Activated naive CD8-positive, alpha-beta T cell (primary cell): Measurements from ENCODE around the gene RMND1.
"Not testable (repeated sequence)": the region's sequence is repeated elsewhere in the genome, so short reads cannot be mapped to it uniquely, and the experiment has no call there.

Experiments used
- H3K27ac Mint-ChIP-seq: one replicate; pipeline ENCODE4 v1.8.0; 2021; ENCODE audit warnings: mixed read lengths
- H3K27me3 Mint-ChIP-seq: one replicate; pipeline ENCODE4 v1.8.0; 2021; ENCODE audit warnings: mixed read lengths
- H3K36me3 Mint-ChIP-seq: one replicate; pipeline ENCODE4 v1.8.0; 2021; ENCODE audit warnings: mixed read lengths
- H3K4me1 Mint-ChIP-seq: one replicate; pipeline ENCODE4 v1.8.0; 2021; ENCODE audit warnings: low read depth, mixed read lengths
- H3K4me3 Mint-ChIP-seq: one replicate; pipeline ENCODE4 v1.8.0; 2021; ENCODE audit warnings: mild to moderate bottlenecking, mixed read lengths
- H3K9me3 Mint-ChIP-seq: one replicate; pipeline ENCODE4 v1.8.0; 2021; ENCODE audit warnings: low read depth, mixed read lengths

Gene RMND1

DNA sequence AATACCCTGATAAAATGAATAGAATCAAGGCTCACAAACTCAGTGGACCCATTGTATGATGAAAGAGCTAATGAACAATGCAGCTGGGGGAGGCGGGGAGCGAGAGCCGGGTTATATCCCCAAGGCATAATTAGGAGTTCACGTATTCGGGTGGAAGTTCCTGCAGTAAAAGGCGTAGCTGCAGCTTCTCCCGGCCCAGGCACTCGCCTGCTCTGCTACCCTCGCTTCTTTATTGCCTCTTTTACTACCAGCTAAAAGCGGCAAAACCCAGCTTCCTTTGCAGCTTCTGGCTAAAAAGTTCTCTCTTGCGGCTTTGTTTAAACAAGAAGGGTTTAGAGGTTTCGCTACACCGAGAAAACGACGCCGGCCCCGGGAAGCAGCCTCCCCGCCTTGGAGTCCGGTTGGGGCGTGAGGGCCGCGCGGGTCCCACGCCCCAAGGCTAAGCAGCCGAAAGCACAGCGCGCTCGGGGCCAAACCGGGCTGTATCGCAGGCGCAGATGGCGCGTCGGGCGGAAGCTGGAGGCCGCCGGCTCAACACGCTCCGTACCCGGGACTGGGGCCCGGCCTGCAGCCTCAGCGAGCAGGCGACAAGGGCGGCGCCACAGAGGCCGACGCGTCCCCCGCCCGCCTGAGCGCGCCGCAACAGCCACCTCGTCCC lies 62.2 kb downstream of the RMND1 start:
- H3K27ac Mint-ChIP-seq = peak overlapping the region; percentile 97
- H3K36me3 Mint-ChIP-seq = peaks cover 2% of the 10 kb centered on the region
- H3K9me3 Mint-ChIP-seq = no peaks in the 10 kb centered on the region
- H3K27me3 Mint-ChIP-seq = no peaks in the 10 kb centered on the region
- peak overlapping the region; percentile 95 for H3K4me3 Mint-ChIP-seq
- peaks cover 70% of the 10 kb centered on the region for H3K4me1 Mint-ChIP-seq

DNA sequence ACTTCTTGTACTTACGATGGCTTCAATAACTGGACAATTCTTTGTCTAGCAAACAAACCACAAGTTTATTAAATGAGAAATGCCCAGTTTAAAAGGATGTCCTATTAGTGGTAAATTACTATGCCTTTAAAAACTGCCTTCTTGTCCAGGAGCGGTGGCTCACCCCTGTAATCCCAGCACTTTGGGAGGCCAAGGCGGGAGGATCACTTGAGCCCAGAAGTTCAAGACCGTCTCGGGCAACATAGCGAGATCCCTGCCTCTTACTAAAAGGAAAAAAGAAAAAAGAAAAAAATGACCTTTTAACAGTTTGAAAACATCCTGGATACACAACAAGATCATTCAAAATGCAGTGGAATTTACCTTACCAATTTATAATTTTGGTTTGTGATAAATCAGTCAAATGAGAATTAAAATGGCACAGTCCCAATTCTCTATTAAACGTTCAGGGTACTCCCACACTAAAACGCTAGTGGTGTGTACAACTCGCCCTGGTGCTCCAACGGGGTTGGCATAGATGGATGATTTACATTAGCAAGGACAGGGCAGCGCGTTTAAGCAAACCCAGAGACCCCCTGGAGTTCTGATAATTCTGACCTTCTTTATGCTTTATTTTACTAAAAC lies 62.8 kb downstream of the RMND1 start:
- peak overlapping the region; percentile 97 for H3K27ac Mint-ChIP-seq
- peaks cover 4% of the 10 kb centered on the region for H3K36me3 Mint-ChIP-seq
- peaks cover 71% of the 10 kb centered on the region for H3K4me1 Mint-ChIP-seq
- H3K9me3 Mint-ChIP-seq = no peaks in the 10 kb centered on the region
- peak overlapping the region; percentile 95 for H3K4me3 Mint-ChIP-seq
- no peaks in the 10 kb centered on the region for H3K27me3 Mint-ChIP-seq

DNA sequence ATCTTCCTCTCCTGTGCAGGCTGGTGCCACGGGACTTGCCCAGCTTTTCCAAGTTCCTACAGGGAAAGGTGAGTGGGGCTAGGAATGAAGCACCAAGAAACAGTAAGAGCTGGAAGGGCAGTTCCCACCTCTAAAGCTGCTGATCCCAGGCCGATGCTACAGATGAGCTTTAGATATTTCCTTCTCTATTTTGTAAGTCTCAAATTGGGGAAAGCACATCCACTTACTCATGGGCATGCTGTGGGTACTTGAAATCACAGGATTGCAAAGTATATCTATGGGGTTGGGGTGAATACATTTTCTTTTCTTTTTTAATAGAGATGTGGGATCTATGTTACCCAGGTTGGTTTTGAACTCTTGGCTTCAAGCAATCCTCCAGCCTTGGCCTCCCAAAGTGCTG lies 63.7 kb downstream of the RMND1 start:
- Mint-ChIP-seq H3K9me3 (no peaks in the 10 kb centered on the region), H3K27ac (peak overlapping the region; percentile 90), H3K4me3 (peak overlapping the region; percentile 57), H3K27me3 (no peaks in the 10 kb centered on the region), H3K4me1 (peaks cover 66% of the 10 kb centered on the region), H3K36me3 (peaks cover 5% of the 10 kb centered on the region)

DNA sequence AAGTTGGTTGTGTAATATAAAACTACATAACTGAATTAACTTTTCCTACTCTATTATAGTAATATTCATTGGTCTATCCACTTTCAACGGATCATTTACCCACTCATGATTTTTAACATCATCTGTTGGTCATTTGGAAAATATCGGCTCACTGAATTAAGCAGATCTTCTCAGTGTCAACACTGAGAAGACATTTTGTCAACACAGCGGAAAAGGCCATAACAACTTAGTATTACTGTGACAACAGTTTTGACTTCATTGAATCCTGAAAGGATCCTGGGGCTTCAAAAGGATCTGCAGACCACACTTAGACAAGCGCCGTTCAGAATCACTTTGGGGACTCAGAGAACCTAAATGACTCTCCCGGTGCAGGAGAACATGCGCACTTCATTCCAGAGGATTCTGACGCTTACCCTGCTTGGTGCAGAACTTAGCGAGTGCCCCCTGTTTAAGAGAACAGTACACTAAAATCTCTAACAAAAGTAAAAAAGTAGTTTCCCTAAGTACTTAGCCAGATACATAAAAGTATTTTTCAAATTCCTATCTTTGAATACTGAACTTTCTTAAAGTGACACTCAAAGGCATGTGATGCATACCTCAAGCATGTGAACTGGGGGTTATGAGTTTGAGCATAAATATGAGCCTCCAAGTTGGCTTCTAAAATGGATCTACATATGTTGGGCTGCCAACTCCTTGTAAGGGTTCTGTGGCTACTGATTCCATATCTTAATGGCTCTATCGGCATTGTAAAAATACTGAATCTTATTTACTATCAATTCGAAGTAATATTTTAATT lies 64.6 kb downstream of the RMND1 start:
- H3K27ac Mint-ChIP-seq = peak overlapping the region; percentile 70
- no peak overlapping the region for H3K4me3 Mint-ChIP-seq
- H3K36me3 Mint-ChIP-seq = peaks cover 5% of the 10 kb centered on the region
- H3K4me1 Mint-ChIP-seq = peaks cover 58% of the 10 kb centered on the region
- H3K27me3 Mint-ChIP-seq = no peaks in the 10 kb centered on the region
- H3K9me3 Mint-ChIP-seq = no peaks in the 10 kb centered on the region

DNA sequence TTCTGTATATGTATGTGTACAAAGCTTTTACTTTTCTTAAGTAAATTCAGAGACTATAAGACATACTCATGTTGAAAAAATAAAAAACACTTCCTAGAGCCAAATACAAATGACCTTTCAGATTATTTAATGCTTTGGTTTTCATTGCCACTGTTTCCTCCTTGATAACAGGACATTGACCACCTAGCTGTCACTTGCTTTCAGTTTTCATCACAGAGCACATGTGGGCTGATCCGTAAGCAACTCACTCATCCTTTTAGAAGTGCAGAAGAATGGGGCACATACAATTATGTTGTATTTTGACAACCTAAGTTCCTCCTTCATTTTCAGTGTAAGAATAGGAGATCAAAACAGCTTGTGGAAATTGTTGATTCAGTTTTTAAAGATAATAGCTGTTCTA lies 66.7 kb downstream of the RMND1 start:
- no peaks in the 10 kb centered on the region for H3K27me3 Mint-ChIP-seq
- H3K27ac Mint-ChIP-seq = peak overlapping the region; percentile 64
- H3K36me3 Mint-ChIP-seq = peaks cover 5% of the 10 kb centered on the region
- H3K9me3 Mint-ChIP-seq = no peaks in the 10 kb centered on the region
- peaks cover 67% of the 10 kb centered on the region for H3K4me1 Mint-ChIP-seq
- H3K4me3 Mint-ChIP-seq = peak overlapping the region; percentile 30

DNA sequence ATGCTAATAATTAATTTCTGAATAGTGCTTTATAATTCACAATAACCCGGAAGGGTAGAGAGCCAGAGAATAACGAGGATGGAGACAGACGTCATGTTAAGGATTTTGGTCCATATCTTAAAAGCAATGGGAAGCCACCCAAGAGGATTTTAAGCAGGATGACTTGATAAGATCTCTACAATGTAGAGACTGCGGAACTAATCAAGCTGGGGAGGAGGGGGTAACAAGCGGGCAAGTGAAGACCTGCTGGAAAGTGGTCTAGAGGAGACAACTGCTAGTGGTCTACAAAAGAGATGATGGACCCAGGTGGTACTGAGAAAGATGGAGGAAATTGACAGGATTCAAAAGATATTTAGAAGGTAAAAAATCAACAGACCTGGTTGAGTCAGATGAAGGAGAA lies 67.8 kb downstream of the RMND1 start:
- H3K36me3 Mint-ChIP-seq = peaks cover 5% of the 10 kb centered on the region
- no peaks in the 10 kb centered on the region for H3K27me3 Mint-ChIP-seq
- H3K9me3 Mint-ChIP-seq = no peaks in the 10 kb centered on the region
- peaks cover 71% of the 10 kb centered on the region for H3K4me1 Mint-ChIP-seq
- no peak overlapping the region for H3K4me3 Mint-ChIP-seq
- H3K27ac Mint-ChIP-seq = peak overlapping the region; percentile 8

DNA sequence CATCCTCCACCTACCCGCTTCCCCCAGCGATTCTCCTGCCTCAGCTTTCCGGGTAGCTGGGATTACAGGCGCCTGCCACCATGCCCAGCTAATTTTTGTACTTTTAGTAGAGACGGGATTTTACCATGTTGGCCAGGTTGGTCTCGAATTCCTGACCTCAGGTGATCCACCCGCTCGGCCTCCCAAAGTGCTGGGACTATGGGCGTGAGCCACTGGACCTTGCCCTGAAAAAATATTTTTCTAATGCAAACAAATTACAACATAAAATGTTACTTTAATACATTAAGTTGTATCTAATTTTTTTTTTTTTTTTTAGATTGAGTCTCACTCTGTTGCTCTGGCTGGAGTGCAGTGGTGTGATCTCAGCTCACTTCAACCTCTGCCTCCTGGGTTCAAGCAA lies 69.3 kb downstream of the RMND1 start:
- H3K9me3 Mint-ChIP-seq, H3K27ac Mint-ChIP-seq, H3K27me3 Mint-ChIP-seq, H3K36me3 Mint-ChIP-seq, H3K4me3 Mint-ChIP-seq: not testable (repeated sequence)
- H3K4me1 Mint-ChIP-seq = peaks cover 70% of the 10 kb centered on the region

DNA sequence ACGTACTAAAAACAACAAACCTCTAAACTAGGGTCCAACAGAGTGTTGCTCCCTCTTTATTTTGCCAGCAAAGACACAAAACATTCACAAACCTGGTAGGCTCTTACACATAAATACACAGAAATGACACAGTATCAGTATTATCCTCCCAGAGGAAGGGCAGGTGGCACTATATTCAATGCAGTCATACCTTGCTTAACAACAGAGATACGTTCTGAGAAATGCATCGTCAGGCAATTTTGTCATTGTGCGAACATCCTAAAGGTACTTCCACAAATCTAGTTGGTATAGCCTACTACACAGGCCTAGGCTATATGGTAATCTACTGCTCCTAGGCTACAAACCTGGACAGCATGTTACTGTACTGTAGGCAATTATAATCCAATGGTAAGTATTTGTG lies 70.2 kb downstream of the RMND1 start:
- Mint-ChIP-seq H3K4me3 (peak overlapping the region; percentile 55), H3K27ac (peak overlapping the region; percentile 35), H3K9me3 (no peaks in the 10 kb centered on the region), H3K4me1 (peaks cover 66% of the 10 kb centered on the region), H3K36me3 (peaks cover 5% of the 10 kb centered on the region), H3K27me3 (no peaks in the 10 kb centered on the region)

DNA sequence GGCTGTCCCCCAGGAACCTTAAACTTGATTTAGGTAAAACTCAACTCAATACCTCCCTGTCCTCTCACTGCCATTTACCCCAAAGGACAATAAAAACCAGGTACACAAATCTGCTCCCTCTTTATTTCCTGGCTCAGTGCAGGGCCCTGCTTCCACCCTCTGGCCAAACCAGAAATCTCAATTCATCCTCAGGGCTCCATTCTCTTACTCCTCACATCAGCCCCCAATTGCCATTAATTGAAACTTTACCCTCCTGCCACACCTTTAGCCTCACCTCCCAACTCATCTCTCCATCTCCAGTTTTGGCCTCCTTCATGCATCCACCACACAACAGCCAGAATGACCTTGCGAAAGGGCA lies 71.1 kb downstream of the RMND1 start:
- peaks cover 68% of the 10 kb centered on the region for H3K4me1 Mint-ChIP-seq
- H3K9me3 Mint-ChIP-seq = no peaks in the 10 kb centered on the region
- peak overlapping the region; percentile 95 for H3K27ac Mint-ChIP-seq
- peaks cover 5% of the 10 kb centered on the region for H3K36me3 Mint-ChIP-seq
- peak overlapping the region; percentile 75 for H3K4me3 Mint-ChIP-seq
- H3K27me3 Mint-ChIP-seq = no peaks in the 10 kb centered on the region

DNA sequence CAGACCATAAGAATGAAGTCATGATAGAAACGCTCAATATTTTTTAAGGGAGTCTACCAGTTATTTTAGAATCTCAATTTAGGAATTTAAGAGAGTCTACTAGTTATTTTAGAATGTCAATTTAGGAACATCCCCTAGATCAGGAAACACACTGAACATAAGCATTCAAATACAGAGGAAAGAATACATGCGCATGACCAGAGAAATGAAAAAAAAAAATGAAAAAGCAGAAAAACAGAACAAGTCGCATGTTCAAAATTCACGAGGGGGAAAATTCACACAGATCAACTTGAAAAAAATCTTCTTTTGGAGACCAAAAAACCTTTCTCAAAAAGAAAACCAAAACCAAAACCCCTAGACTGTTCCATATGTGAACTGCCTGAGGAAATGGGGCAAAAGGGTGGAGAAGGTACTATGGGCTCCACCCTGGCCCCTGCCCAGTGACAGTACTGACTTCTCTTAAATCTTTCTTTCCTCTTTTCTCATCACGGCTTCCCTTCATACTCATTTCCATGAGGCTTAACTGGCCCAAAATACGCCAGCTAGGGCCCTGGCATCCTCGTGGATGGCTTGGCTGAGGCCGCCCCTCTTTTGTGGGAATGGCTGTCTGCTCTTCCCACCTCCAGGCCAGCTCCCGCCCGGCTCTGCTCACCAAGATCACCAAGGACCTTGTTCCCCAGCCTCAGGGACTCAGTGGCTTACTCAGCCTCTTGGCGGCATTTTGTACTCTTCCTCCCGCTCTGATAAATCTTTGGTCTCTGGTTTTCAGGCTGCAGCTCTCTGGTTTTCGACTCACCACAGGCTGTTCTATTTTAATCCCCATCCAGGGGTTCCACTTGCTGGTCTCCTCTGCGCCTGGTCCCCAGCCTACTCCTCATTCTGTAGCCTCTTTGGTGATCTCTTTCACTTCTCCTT lies 71.7 kb downstream of the RMND1 start:
- H3K27me3 Mint-ChIP-seq = no peaks in the 10 kb centered on the region
- peaks cover 68% of the 10 kb centered on the region for H3K4me1 Mint-ChIP-seq
- peaks cover 5% of the 10 kb centered on the region for H3K36me3 Mint-ChIP-seq
- H3K4me3 Mint-ChIP-seq = peak overlapping the region; percentile 75
- peak overlapping the region; percentile 95 for H3K27ac Mint-ChIP-seq
- no peaks in the 10 kb centered on the region for H3K9me3 Mint-ChIP-seq

DNA sequence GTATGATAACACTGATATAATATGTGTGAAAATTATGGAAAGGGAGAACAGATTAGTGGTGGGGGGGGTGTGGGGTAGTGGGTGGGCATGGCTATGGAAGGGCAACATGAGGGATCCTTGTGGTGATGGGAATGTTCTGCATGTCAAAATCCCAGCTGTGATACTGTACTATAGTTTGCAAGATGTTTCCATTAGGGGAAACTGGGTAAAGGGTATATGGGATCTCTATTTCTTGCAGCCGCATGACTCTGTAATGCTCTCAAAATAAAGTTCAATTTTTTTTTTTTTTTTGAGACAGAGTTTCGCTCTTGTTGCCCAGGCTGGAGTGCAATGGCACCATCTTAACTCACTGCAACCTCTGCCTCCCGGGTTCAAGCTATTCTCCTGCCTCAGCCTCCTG lies 74.8 kb downstream of the RMND1 start:
- Mint-ChIP-seq H3K27me3 (no peaks in the 10 kb centered on the region), H3K4me1 (peaks cover 79% of the 10 kb centered on the region), H3K27ac (no peak overlapping the region), H3K4me3 (no peak overlapping the region), H3K9me3 (no peaks in the 10 kb centered on the region), H3K36me3 (peaks cover 4% of the 10 kb centered on the region)

DNA sequence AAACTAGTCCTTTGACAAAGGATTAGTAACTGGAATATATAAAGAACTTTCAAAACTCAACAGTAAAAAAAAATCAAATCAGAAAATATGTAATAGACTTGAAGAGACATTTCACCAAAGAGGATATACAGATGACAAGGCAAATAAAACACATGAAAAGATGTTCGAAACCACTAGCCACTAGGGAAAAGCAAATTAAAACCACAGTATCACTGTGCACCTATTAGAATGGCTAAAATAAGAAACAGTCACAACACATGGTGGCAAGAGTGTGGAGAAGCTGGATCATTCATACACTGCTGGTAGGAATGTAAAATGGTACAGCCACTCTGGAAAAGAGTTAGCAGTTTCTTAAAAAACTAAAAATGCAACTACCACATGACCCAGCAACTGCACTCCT lies 75.5 kb downstream of the RMND1 start:
- no peaks in the 10 kb centered on the region for H3K27me3 Mint-ChIP-seq
- H3K4me3 Mint-ChIP-seq = peak overlapping the region; percentile 42
- peak overlapping the region; percentile 36 for H3K27ac Mint-ChIP-seq
- H3K4me1 Mint-ChIP-seq = peaks cover 81% of the 10 kb centered on the region
- H3K36me3 Mint-ChIP-seq = peaks cover 11% of the 10 kb centered on the region
- no peaks in the 10 kb centered on the region for H3K9me3 Mint-ChIP-seq

DNA sequence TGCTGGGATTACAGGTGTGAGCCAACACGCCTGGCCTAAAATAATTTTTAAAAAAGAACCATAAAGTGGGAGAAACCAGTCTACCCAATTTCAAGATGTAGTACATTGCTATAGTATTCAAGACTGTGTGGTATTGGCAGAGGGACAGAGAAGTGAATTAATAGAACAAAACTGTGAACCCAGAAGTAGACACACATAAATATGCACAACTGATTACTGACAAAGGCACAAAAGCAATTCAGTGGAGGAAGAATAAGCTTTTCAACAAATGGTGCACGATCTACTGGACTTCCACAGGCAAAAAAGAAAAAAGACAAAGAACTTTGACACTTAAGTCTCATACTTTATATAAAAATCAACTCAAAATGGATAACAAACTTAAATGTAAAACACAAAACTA lies 76.1 kb downstream of the RMND1 start:
- Mint-ChIP-seq H3K27ac (no peak overlapping the region), H3K4me1 (peaks cover 81% of the 10 kb centered on the region), H3K4me3 (no peak overlapping the region)

DNA sequence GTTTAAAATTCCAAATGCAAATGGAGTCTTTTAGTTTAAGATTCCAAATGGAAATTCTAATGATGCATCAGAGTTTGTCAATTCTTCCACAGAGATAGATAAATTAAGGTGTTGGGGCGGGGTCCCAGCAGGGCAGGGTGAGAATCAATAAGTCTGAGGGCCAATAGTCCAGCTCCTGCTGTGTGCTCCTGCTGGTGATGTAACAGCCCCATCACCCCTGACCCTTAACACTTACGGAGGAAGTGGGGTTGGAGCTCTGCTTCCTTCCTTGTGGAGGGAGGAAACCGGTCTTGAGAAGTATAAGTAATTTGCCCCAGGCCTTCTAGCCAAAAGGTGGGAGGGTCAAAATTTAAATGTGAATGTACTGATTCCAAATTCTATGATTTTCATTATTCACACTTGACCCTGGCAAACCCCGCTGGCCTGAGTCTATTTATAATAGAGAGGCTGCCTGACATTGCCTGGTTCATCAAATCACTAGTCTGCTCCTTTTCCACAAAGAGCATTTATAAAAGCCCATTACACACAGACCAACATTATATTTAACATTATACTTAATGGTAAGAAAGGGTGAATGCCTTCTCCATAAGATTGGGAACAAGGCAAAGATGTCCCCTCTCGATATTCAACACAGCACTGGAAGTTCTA lies 77.8 kb downstream of the RMND1 start:
- Mint-ChIP-seq H3K36me3 (peaks cover 11% of the 10 kb centered on the region), H3K27ac (peak overlapping the region; percentile 61), H3K27me3 (no peaks in the 10 kb centered on the region), H3K9me3 (no peaks in the 10 kb centered on the region), H3K4me3 (peak overlapping the region; percentile 74), H3K4me1 (peaks cover 67% of the 10 kb centered on the region)

More for the DNA sequence above, 76.1 kb downstream of the RMND1 start:
- no peaks in the 10 kb centered on the region for H3K9me3 Mint-ChIP-seq
- peaks cover 11% of the 10 kb centered on the region for H3K36me3 Mint-ChIP-seq
- H3K27me3 Mint-ChIP-seq = no peaks in the 10 kb centered on the region
